K562 (cell line): Measurements from ENCODE around the gene ADAR. TPM values are rescaled to one million over a fixed set of nuclear protein-coding genes. Genes with fewer than 3 reads are reported as not detected.

Experiments
- ATAC-seq: fragments of 200-7000 bp; cut with Tn5 transposase; 3 replicates; pipeline ENCODE4 v1.9.1; 2020; ENCODE audit warnings: moderate library complexity
- BruUV-seq: library from RNA; stranded (reverse); fragments of 400-500 nt; replicated peaks from 2 replicates; lab custom pipeline; 2021; lab: Mats Ljungman, UMichigan
- CTCF ChIA-PET: fragments of 300-600 bp; formaldehyde crosslinking; extraction: SDS; loops from one replicate; lab custom pipeline; 2021; ENCODE audit warnings: low intra/inter-chr PET ratio; lab: Yijun Ruan, JAX
- POLR2A ChIA-PET: fragments of 300-600, 350-650 bp; sonication (Branson Sonifier 250); formaldehyde crosslinking; extraction: SDS; loops from one replicate; lab custom pipeline; 2021; ENCODE audit warnings: antibody characterized with exemption, inconsistent platforms; lab: Yijun Ruan, JAX
- DNase-seq, 4 experiments: peaks; one replicate each; pipeline versions ENCODE4 v3.0.0 to v3.0.0-alpha.2; 2011 to 2018; ENCODE audit warnings: low spot score in 3 of 4, mixed read lengths in 3 of 4; ENCODE audit errors: extremely low read depth in 1 of 4
- FAIRE-seq: peaks from 2 replicates; lab custom pipeline; 2011; peaks lifted over from hg19 to GRCh38; lab: Jason Lieb, UNC
- H2AFZ ChIP-seq: 2 replicates; pipeline ENCODE4 v1.6.0; 2011; ENCODE audit warnings: low read depth, low read length, control low read depth, inconsistent platforms
- H3K27ac ChIP-seq: fragments of 200-600 bp; 3 replicates; pipeline ENCODE4 v1.8.0; 2011; ENCODE audit warnings: low read depth, mild to moderate bottlenecking, control low read depth, inconsistent platforms, low read length, moderate library complexity, mixed read lengths; ENCODE audit errors: extremely low read depth
- H3K27me3 ChIP-seq, 2 experiments: fragments of 300-600 bp in 1 of 2; 2 replicates in 1 of 2; 3 replicates in 1 of 2; pipeline versions ENCODE4 v1.6.0 to v1.8.0; 2011; ENCODE audit warnings: inconsistent platforms in 2 of 2, low read length in 2 of 2, mild to moderate bottlenecking in 1 of 2, mixed read lengths in 1 of 2, moderate library complexity in 1 of 2; ENCODE audit not compliant: control insufficient read depth in 2 of 2, insufficient read depth in 2 of 2
- H3K36me3 ChIP-seq: fragments of 300-600 bp; 3 replicates; pipeline ENCODE4 v1.8.0; 2011; ENCODE audit warnings: mild to moderate bottlenecking, low read length, inconsistent platforms; ENCODE audit not compliant: control insufficient read depth, insufficient read depth
- H3K4me1 ChIP-seq, 2 experiments: fragments of 200-600 bp in 1 of 2; replicated peaks in 1 of 2; 2 replicates in 1 of 2; 3 replicates in 1 of 2; pipeline versions ENCODE4 v1.5.1 to v1.8.0; 2011; ENCODE audit warnings: inconsistent platforms in 2 of 2, low read length in 2 of 2, mild to moderate bottlenecking in 1 of 2, mixed read lengths in 1 of 2, moderate library complexity in 1 of 2; ENCODE audit not compliant: control insufficient read depth in 2 of 2, insufficient read depth in 2 of 2
- H3K4me2 ChIP-seq: 2 replicates; pipeline ENCODE4 v1.6.1; 2011; ENCODE audit warnings: low read length, control low read depth, inconsistent platforms, mixed read lengths; ENCODE audit not compliant: insufficient read depth
- H3K4me3 ChIP-seq: fragments of 200-600 bp; sonication (generic), shearing (Covaris generic); 2 replicates; pipeline ENCODE4 v1.5.1; 2016; ENCODE audit warnings: control low read depth, inconsistent platforms
- H3K79me2 ChIP-seq: fragments of 200-600 bp; 3 replicates; pipeline ENCODE4 v1.8.0; 2011; ENCODE audit warnings: low read length, inconsistent platforms; ENCODE audit not compliant: control insufficient read depth, insufficient read depth
- H3K9ac ChIP-seq, 2 experiments: 2 replicates each; pipeline versions ENCODE4 v1.6.0 to v1.6.1; 2011; ENCODE audit warnings: low read depth in 2 of 2, low read length in 2 of 2, control low read depth in 1 of 2, inconsistent platforms in 1 of 2, mild to moderate bottlenecking in 1 of 2, mixed read lengths in 1 of 2; ENCODE audit not compliant: insufficient read depth in 1 of 2
- H3K9me1 ChIP-seq: one replicate; pipeline ENCODE4 v1.6.0; 2011; ENCODE audit warnings: inconsistent platforms, mild to moderate bottlenecking, low read length, moderate library complexity; ENCODE audit not compliant: control insufficient read depth, insufficient read depth
- H3K9me3 ChIP-seq: replicated peaks from 2 replicates; pipeline ENCODE4 v1.5.1; 2011; ENCODE audit warnings: low read depth, low read length, inconsistent platforms; ENCODE audit not compliant: control insufficient read depth, insufficient read depth
- H4K20me1 ChIP-seq: replicated peaks from 2 replicates; pipeline ENCODE4 v1.6.1; 2011; ENCODE audit warnings: low read length, inconsistent platforms, mixed read lengths; ENCODE audit not compliant: control insufficient read depth, insufficient read depth
- GATAD2A ChIP-seq: fragments of 450-650 bp; IDR thresholded peaks from 2 replicates; pipeline ENCODE4 v1.6.1; 2017
- HIVEP1 ChIP-seq: fragments of 250-450 bp; sonication (Bioruptor Pico); IDR thresholded peaks from 2 replicates; pipeline ENCODE4 v1.4.0; 2020; ENCODE audit warnings: mild to moderate bottlenecking
- IRF9 ChIP-seq: fragments of 450-650 bp; IDR thresholded peaks from 2 replicates; pipeline ENCODE4 v1.6.1; 2016; ENCODE audit warnings: missing biosample characterization, missing genetic modification characterization
- KAT7 ChIP-seq: sonication (generic); formaldehyde crosslinking; IDR thresholded peaks from 2 replicates; pipeline ENCODE4 v1.8.0; 2022; ENCODE audit warnings: missing genetic modification reagents, mild to moderate bottlenecking, borderline replicate concordance
- MEIS2 ChIP-seq: fragments of 450-650 bp; IDR thresholded peaks from 2 replicates; pipeline ENCODE4 v1.6.1; 2014; ENCODE audit warnings: mild to moderate bottlenecking; ENCODE audit not compliant: partially characterized antibody
- PKNOX1 ChIP-seq: fragments of 450-650 bp; IDR thresholded peaks from 2 replicates; pipeline ENCODE4 v1.6.1; 2016
- SFPQ ChIP-seq: fragments of 200-400 bp; formaldehyde crosslinking; IDR thresholded peaks from 2 replicates; pipeline ENCODE4 v1.6.1; 2017; ENCODE audit warnings: mild to moderate bottlenecking, low read depth, low read length, moderate library complexity
- ZNF407 ChIP-seq: fragments of 450-650 bp; IDR thresholded peaks from 2 replicates; pipeline ENCODE4 v1.6.1; 2016; ENCODE audit warnings: low read depth
- ZNF77 ChIP-seq: fragments of 250-450 bp; sonication (Bioruptor Pico); IDR thresholded peaks from 2 replicates; pipeline ENCODE4 v1.5.0; 2020
- in situ Hi-C: fragments of 300-500 bp; cut with MboI; formaldehyde crosslinking; loops from 4 replicates; pipeline ENCODE4 v1.15.0; 2018; ENCODE audit warnings: inconsistent platforms, mixed read lengths
- intact Hi-C: fragments of 100-400 bp; cut with micrococcal nuclease; formaldehyde crosslinking; loops from 2 replicates; pipeline ENCODE4 v1.14.2; 2022
- polyA plus RNA-seq, 8 experiments: library from polyadenylated mRNA; depleted of rRNA in 4 of 8; stranded (reverse) in 5 of 8; unstranded in 3 of 8; fragments of >200 nt; fragmentation: Nextera tagmentation in 2 of 8; fragmentation: Illumina TruSeq in 1 of 8; extraction: Ambion mirVana in 2 of 8; extraction: Trizol in 1 of 8; gene quantifications; 2 replicates each; pipeline versions ENCODE4 v1.2.1 to v1.2.3, GENCODE V29; 2011 to 2014; ENCODE audit warnings: inconsistent platforms in 1 of 8, missing spikeins in 1 of 8
- total RNA-seq, 7 experiments: library from RNA; depleted of rRNA in 6 of 7; stranded (reverse); fragments of >200 nt in 6 of 7; fragmentation: Illumina TruSeq in 2 of 7; extraction: Trizol in 2 of 7; gene quantifications; 2 replicates each; pipeline versions ENCODE4 v1.2.1 to v1.2.3, GENCODE V29; 2011 to 2021; ENCODE audit warnings: low replicate concordance in 1 of 7

The ADAR gene
- total and polyA plus RNA-seq, 9 of the 15 experiments (the other 6 are each of a cell fraction or from before 2014, with no cell fraction given), result 30.1 to 123 (median 60.2) TPM

- TF ChIP-seq SFPQ (no peak), KAT7 (CRISPR knock-in tag) (no peak), PKNOX1 (peak; percentile 53), GATAD2A (no peak), MEIS2 (peak; percentile 52)
Measured at GRCh38 chr1:154594811-154595210, 13.2 kb downstream of the ADAR start (continued).

- FAIRE-seq (no peak), DNase-seq (peak in 1 of 4 experiments; percentile 18), ATAC-seq (peak; percentile 48; the same call in 2 of the 3 replicates)
- Histone ChIP-seq H3K4me3 (no peak overlapping the region), H3K36me3 (peaks cover 94% of the 10 kb centered on the region), H3K9me3 (no peaks in the 10 kb centered on the region), H3K9ac (no peak overlapping the region), H3K4me2 (no peak overlapping the region), H3K79me2 (0 out of 3 replicates have a peak, but pooled peaks cover 2% of the 10 kb centered on the region), H2AFZ (no peak overlapping the region), H3K9me1 (no peaks in the 10 kb centered on the region), H3K4me1 (peaks cover 0 to 10% of the 10 kb centered on the region in 2 experiments; a peak in 3 of 5 replicates), H3K27ac (no peak overlapping the region), H3K27me3 (no peaks in the 10 kb centered on the region), H4K20me1 (no peaks in the 10 kb centered on the region)
- BruUV-seq, result no TSS peak
- intact Hi-C loops (loop anchor here (1.0 kb wide), 1 partner anchor 34 kb away; no protein-coding TSS in a partner anchor), in situ Hi-C loops (no loop called here)
- CTCF ChIA-PET, result no interaction called here
- POLR2A ChIA-PET, result interaction anchor here (0.7 to 2.7 kb wide), 5 partner anchors 11 to 414 kb away, joined by 3 to 9 read pairs (median 3); no protein-coding TSS in a partner anchor
- TF ChIP-seq IRF9 (tag), result no peak
- TF ChIP-seq KAT7 (CRISPR knock-in tag), result no peak
- no peak for TF ChIP-seq ZNF407
- no peak for TF ChIP-seq HIVEP1 (CRISPR knock-in tag)
- no peak for TF ChIP-seq ZNF77 (CRISPR knock-in tag)
Measured at GRCh38 chr1:154593390-154593789, 14.6 kb downstream of the ADAR start.
